GM12878 (cell line): ENCODE data around the gene DENND6B.

Experiments
- BHLHE40 ChIP-seq, 2 experiments: fragments of 450-650 bp in 1 of 2; IDR thresholded peaks; 2 replicates each; pipeline ENCODE4 v1.6.1; 2011 to 2017; ENCODE audit warnings: low read depth in 2 of 2, borderline replicate concordance in 1 of 2, improper control_type of control experiment in 1 of 2, low read length in 1 of 2, mild to moderate bottlenecking in 1 of 2
- CREB1 ChIP-seq: IDR thresholded peaks from 2 replicates; pipeline ENCODE4 v1.6.1; 2012; ENCODE audit warnings: low read depth, mild to moderate bottlenecking, inconsistent platforms
- CTCF ChIP-seq, 3 experiments: IDR thresholded peaks in 2 of 3; conservative IDR thresholded peaks in 1 of 3; 2 replicates each; pipeline ENCODE4 v1.5.1; 2011; ENCODE audit warnings: low read depth in 3 of 3, low read length in 3 of 3, mild to moderate bottlenecking in 3 of 3, control low read depth in 2 of 3, moderate library complexity in 2 of 3, inconsistent platforms in 1 of 3, mixed read lengths in 1 of 3; ENCODE audit not compliant: control insufficient read depth in 2 of 3, insufficient read depth in 1 of 3; ENCODE audit errors: extremely low read depth in 1 of 3
- KDM1A ChIP-seq: fragments of 200-600 bp; sonication (generic); IDR thresholded peaks from 2 replicates; pipeline ENCODE4 v1.6.1; 2016; ENCODE audit warnings: borderline replicate concordance
- NFIC ChIP-seq: IDR thresholded peaks from 2 replicates; pipeline ENCODE4 v1.6.1; 2012; ENCODE audit warnings: low read depth, mild to moderate bottlenecking, inconsistent platforms, low read length, moderate library complexity
- NR2C2 ChIP-seq: IDR thresholded peaks from 2 replicates; pipeline ENCODE4 v1.6.1; 2011; ENCODE audit warnings: borderline replicate concordance, low read depth; ENCODE audit not compliant: control insufficient read depth, insufficient read length
- POLR2A ChIP-seq: IDR thresholded peaks from 2 replicates; pipeline ENCODE4 v1.6.1; 2011; ENCODE audit warnings: low read depth, mild to moderate bottlenecking, low read length
- POLR2AphosphoS5 ChIP-seq: IDR thresholded peaks from 2 replicates; pipeline ENCODE4 v1.6.1; 2011; ENCODE audit warnings: mild to moderate bottlenecking, low read length, inconsistent platforms
- RAD21 ChIP-seq: IDR thresholded peaks from 2 replicates; pipeline ENCODE4 v1.6.1; 2011; ENCODE audit warnings: mild to moderate bottlenecking, low read depth, low read length, moderate library complexity; ENCODE audit not compliant: insufficient read depth
- RFX5 ChIP-seq: IDR thresholded peaks from 2 replicates; pipeline ENCODE4 v1.6.1; 2011; ENCODE audit warnings: low read depth, low read length, improper control_type of control experiment
- TARDBP ChIP-seq: IDR thresholded peaks from 2 replicates; pipeline ENCODE4 v1.6.1; 2016; ENCODE audit warnings: borderline replicate concordance
- TCF12 ChIP-seq: IDR thresholded peaks from 2 replicates; pipeline ENCODE4 v1.6.1; 2011; ENCODE audit warnings: low read depth, mild to moderate bottlenecking, low read length
- TF ChIP-seq, protein P1 (sequence below): fragments of 450-650 bp; IDR thresholded peaks from 2 replicates; pipeline ENCODE4 v1.6.1; 2017; ENCODE audit warnings: mild to moderate bottlenecking
- TF ChIP-seq, protein P2 (sequence below): fragments of 450-650 bp; formaldehyde crosslinking; IDR thresholded peaks from 2 replicates; pipeline ENCODE4 v1.5.0; 2022; ENCODE audit warnings: mild to moderate bottlenecking, missing genetic modification characterization

GRCh38 chr22:50286275-50286674 is 40.5 kb downstream of the DENND6B start:
- no peak for TF ChIP-seq RAD21
- TF ChIP-seq POLR2AphosphoS5 = no peak
- no peak for TF ChIP-seq TARDBP
- TF ChIP-seq NFIC = no peak
- no peak for TF ChIP-seq RFX5
- TF ChIP-seq NR2C2 = no peak
- TF ChIP-seq TCF12 = no peak
- no peak for TF ChIP-seq CREB1
- no peak for TF ChIP-seq CTCF (IDR thresholded peaks at IDR 0.05 in 2 of 3, conservative IDR thresholded peaks at IDR 0.05 in 1 of 3; ENCODE audit: control insufficient read depth in 2 of 3, extremely low read depth in 1 of 3, insufficient read depth in 1 of 3, low read depth in 3 of 3, low read length in 3 of 3)
- no peak for TF ChIP-seq KDM1A
- no peak for TF ChIP-seq BHLHE40 (IDR thresholded peaks at IDR 0.05; ENCODE audit: borderline replicate concordance in 1 of 2, low read depth in 2 of 2, low read length in 1 of 2)
- no peak for TF ChIP-seq POLR2A
- TF ChIP-seq, protein P1, sequence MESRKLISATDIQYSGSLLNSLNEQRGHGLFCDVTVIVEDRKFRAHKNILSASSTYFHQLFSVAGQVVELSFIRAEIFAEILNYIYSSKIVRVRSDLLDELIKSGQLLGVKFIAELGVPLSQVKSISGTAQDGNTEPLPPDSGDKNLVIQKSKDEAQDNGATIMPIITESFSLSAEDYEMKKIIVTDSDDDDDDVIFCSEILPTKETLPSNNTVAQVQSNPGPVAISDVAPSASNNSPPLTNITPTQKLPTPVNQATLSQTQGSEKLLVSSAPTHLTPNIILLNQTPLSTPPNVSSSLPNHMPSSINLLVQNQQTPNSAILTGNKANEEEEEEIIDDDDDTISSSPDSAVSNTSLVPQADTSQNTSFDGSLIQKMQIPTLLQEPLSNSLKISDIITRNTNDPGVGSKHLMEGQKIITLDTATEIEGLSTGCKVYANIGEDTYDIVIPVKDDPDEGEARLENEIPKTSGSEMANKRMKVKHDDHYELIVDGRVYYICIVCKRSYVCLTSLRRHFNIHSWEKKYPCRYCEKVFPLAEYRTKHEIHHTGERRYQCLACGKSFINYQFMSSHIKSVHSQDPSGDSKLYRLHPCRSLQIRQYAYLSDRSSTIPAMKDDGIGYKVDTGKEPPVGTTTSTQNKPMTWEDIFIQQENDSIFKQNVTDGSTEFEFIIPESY = no peak
- TF ChIP-seq, protein P2, sequence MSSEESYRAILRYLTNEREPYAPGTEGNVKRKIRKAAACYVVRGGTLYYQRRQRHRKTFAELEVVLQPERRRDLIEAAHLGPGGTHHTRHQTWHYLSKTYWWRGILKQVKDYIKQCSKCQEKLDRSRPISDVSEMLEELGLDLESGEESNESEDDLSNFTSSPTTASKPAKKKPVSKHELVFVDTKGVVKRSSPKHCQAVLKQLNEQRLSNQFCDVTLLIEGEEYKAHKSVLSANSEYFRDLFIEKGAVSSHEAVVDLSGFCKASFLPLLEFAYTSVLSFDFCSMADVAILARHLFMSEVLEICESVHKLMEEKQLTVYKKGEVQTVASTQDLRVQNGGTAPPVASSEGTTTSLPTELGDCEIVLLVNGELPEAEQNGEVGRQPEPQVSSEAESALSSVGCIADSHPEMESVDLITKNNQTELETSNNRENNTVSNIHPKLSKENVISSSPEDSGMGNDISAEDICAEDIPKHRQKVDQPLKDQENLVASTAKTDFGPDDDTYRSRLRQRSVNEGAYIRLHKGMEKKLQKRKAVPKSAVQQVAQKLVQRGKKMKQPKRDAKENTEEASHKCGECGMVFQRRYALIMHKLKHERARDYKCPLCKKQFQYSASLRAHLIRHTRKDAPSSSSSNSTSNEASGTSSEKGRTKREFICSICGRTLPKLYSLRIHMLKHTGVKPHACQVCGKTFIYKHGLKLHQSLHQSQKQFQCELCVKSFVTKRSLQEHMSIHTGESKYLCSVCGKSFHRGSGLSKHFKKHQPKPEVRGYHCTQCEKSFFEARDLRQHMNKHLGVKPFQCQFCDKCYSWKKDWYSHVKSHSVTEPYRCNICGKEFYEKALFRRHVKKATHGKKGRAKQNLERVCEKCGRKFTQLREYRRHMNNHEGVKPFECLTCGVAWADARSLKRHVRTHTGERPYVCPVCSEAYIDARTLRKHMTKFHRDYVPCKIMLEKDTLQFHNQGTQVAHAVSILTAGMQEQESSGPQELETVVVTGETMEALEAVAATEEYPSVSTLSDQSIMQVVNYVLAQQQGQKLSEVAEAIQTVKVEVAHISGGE (CRISPR knock-in tag) = no peak
